Keratinocyte (primary cell): ENCODE data around the gene RTP2. TPM values are rescaled to one million over a fixed set of nuclear protein-coding genes. Genes with fewer than 3 reads are reported as not detected.

Source experiments
- DNase-seq: peaks from one replicate; pipeline ENCODE4 v3.0.0-alpha.2; 2011; ENCODE audit warnings: low read depth, missing footprints, low spot score
- FAIRE-seq: peaks from 2 replicates; lab custom pipeline; 2011; peaks lifted over from hg19 to GRCh38; lab: Jason Lieb, UNC
- H2AFZ ChIP-seq: 2 replicates; pipeline ENCODE4 v1.6.0; 2012; ENCODE audit warnings: low read length, control low read depth, inconsistent platforms; ENCODE audit not compliant: control insufficient read depth
- H3K27ac ChIP-seq: 2 replicates; pipeline ENCODE4 v1.5.1; 2011; ENCODE audit warnings: low read length; ENCODE audit not compliant: control insufficient read depth, insufficient read depth
- H3K27me3 ChIP-seq: 3 replicates; pipeline ENCODE4 v1.6.0; 2011; ENCODE audit warnings: low read length; ENCODE audit not compliant: control insufficient read depth, insufficient read depth; ENCODE audit errors: extremely low read depth
- H3K36me3 ChIP-seq, 2 experiments: 2 replicates in 1 of 2; 3 replicates in 1 of 2; pipeline ENCODE4 v1.5.1; 2011; ENCODE audit warnings: low read length in 2 of 2, mild to moderate bottlenecking in 1 of 2; ENCODE audit not compliant: control insufficient read depth in 2 of 2, insufficient read depth in 2 of 2; ENCODE audit errors: extremely low read depth in 1 of 2
- H3K4me1 ChIP-seq: 3 replicates; pipeline ENCODE4 v1.5.1; 2011; ENCODE audit warnings: low read length; ENCODE audit not compliant: control insufficient read depth, insufficient read depth; ENCODE audit errors: extremely low read depth
- H3K4me2 ChIP-seq: 3 replicates; pipeline ENCODE4 v1.6.0; 2011; ENCODE audit warnings: low read depth, low read length; ENCODE audit not compliant: control insufficient read depth, insufficient read depth; ENCODE audit errors: extremely low read depth
- H3K4me3 ChIP-seq, 3 experiments: fragments of 200-600 bp in 1 of 3; sonication (generic) in 1 of 3; 2 replicates in 2 of 3; 3 replicates in 1 of 3; pipeline ENCODE4 v1.5.1; 2011 to 2016; ENCODE audit warnings: low read length in 3 of 3, mild to moderate bottlenecking in 3 of 3, control low read depth in 2 of 3, inconsistent platforms in 1 of 3, low read depth in 1 of 3, mixed read lengths in 1 of 3, mixed run types in 1 of 3, moderate library complexity in 1 of 3; ENCODE audit not compliant: control insufficient read depth in 2 of 3, insufficient read depth in 2 of 3; ENCODE audit errors: extremely low read depth in 1 of 3
- H3K79me2 ChIP-seq: 2 replicates; pipeline ENCODE4 v1.6.0; 2012; ENCODE audit warnings: low read length; ENCODE audit not compliant: control insufficient read depth, insufficient read depth
- H3K9ac ChIP-seq: 3 replicates; pipeline ENCODE4 v1.6.0; 2011; ENCODE audit warnings: low read length; ENCODE audit not compliant: control insufficient read depth, insufficient read depth; ENCODE audit errors: extremely low read depth
- H3K9me1 ChIP-seq: 3 replicates; pipeline ENCODE4 v1.6.0; 2011; ENCODE audit warnings: low read length; ENCODE audit not compliant: control insufficient read depth, insufficient read depth; ENCODE audit errors: extremely low read depth
- H3K9me3 ChIP-seq: 2 replicates; pipeline ENCODE4 v1.5.1; 2012; ENCODE audit warnings: low read depth, low read length; ENCODE audit not compliant: control insufficient read depth
- H4K20me1 ChIP-seq: 3 replicates; pipeline ENCODE4 v1.6.0; 2011; ENCODE audit warnings: low read length; ENCODE audit not compliant: control insufficient read depth, insufficient read depth; ENCODE audit errors: extremely low read depth
- EZH2 ChIP-seq: IDR thresholded peaks from one replicate; pipeline ENCODE4 v1.6.1; 2012; ENCODE audit warnings: inconsistent platforms, mild to moderate bottlenecking, low read length, moderate library complexity
- dilution Hi-C: fragments of 300-500 bp; cut with MboI; formaldehyde crosslinking; loops from one replicate; pipeline ENCODE4 v1.7.0; 2020; ENCODE audit warnings: low sequenced_read_pairs; ENCODE audit not compliant: extremely low pct_ligation_motif_present
- polyA plus RNA-seq, 5 experiments: library from polyadenylated mRNA; depleted of rRNA in 3 of 5; stranded (reverse) in 3 of 5; stranded (forward) in 1 of 5; unstranded in 1 of 5; fragments of >200 nt; gene quantifications; 1 replicate in 1 of 5; 2 replicates in 3 of 5; 3 replicates in 1 of 5; pipeline versions ENCODE4 v1.2.1 to v1.2.3, GENCODE V29; 2011 to 2012; ENCODE audit warnings: missing spikeins in 2 of 5, low read depth in 1 of 5, low replicate concordance in 1 of 5
- TF ChIP-seq, protein P1 (sequence below), 3 experiments: IDR thresholded peaks in 1 of 3; conservative IDR thresholded peaks in 1 of 3; optimal IDR thresholded peaks in 1 of 3; 2 replicates in 2 of 3; 3 replicates in 1 of 3; pipeline versions ENCODE3 to v1.5.1; 2011; ENCODE audit warnings: low read length in 3 of 3, mild to moderate bottlenecking in 3 of 3, moderate library complexity in 2 of 3, control low read depth in 1 of 3, inconsistent platforms in 1 of 3; ENCODE audit not compliant: insufficient read depth in 2 of 3; ENCODE audit errors: extremely low read depth in 1 of 3

RTP2 gene
- polyA plus RNA-seq, 1 donor (not counting 4 experiments of a cell fraction or from before 2014, with no cell fraction given), result not detected

GRCh38 chr3:187700249-187700648, 2.1 kb downstream of the RTP2 start:
- no peak overlapping the region for H3K9ac ChIP-seq
- no peak overlapping the region for H3K4me2 ChIP-seq
- TF ChIP-seq, protein P1, sequence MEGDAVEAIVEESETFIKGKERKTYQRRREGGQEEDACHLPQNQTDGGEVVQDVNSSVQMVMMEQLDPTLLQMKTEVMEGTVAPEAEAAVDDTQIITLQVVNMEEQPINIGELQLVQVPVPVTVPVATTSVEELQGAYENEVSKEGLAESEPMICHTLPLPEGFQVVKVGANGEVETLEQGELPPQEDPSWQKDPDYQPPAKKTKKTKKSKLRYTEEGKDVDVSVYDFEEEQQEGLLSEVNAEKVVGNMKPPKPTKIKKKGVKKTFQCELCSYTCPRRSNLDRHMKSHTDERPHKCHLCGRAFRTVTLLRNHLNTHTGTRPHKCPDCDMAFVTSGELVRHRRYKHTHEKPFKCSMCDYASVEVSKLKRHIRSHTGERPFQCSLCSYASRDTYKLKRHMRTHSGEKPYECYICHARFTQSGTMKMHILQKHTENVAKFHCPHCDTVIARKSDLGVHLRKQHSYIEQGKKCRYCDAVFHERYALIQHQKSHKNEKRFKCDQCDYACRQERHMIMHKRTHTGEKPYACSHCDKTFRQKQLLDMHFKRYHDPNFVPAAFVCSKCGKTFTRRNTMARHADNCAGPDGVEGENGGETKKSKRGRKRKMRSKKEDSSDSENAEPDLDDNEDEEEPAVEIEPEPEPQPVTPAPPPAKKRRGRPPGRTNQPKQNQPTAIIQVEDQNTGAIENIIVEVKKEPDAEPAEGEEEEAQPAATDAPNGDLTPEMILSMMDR (optimal IDR thresholded peaks at IDR 0.05 in 1 of 3, IDR thresholded peaks at IDR 0.05 in 1 of 3, conservative IDR thresholded peaks at IDR 0.05 in 1 of 3; ENCODE audit: extremely low read depth in 1 of 3, insufficient read depth in 2 of 3, low read length in 3 of 3), result no peak
- TF ChIP-seq EZH2, result no peak
- dilution Hi-C loops, result no loop called here
- FAIRE-seq, result no peak
- no peak overlapping the region for H2AFZ ChIP-seq
- H4K20me1 ChIP-seq, result no peaks in the 10 kb centered on the region
- no peak for DNase-seq
- no peaks in the 10 kb centered on the region for H3K79me2 ChIP-seq
- no peaks in the 10 kb centered on the region for H3K4me1 ChIP-seq
- H3K9me1 ChIP-seq, result no peaks in the 10 kb centered on the region
- no peak overlapping the region for H3K4me3 ChIP-seq
- H3K27ac ChIP-seq, result no peak overlapping the region
- no peaks in the 10 kb centered on the region for H3K9me3 ChIP-seq
- H3K36me3 ChIP-seq, result no peaks in the 10 kb centered on the region
- H3K27me3 ChIP-seq, result peaks cover 3% of the 10 kb centered on the region

GRCh38 chr3:187698499-187699399, 3.6 kb downstream of the RTP2 start:
- no peak overlapping the region for H3K27ac ChIP-seq
- peaks cover 3% of the 10 kb centered on the region for H3K27me3 ChIP-seq
- H3K4me3 ChIP-seq, result no peak overlapping the region
- no peaks in the 10 kb centered on the region for H3K79me2 ChIP-seq
- no peaks in the 10 kb centered on the region for H3K9me1 ChIP-seq
- TF ChIP-seq EZH2, result no peak
- TF ChIP-seq, protein P1 (optimal IDR thresholded peaks at IDR 0.05 in 1 of 3, IDR thresholded peaks at IDR 0.05 in 1 of 3, conservative IDR thresholded peaks at IDR 0.05 in 1 of 3; ENCODE audit: extremely low read depth in 1 of 3, insufficient read depth in 2 of 3, low read length in 3 of 3), result no peak
- no peaks in the 10 kb centered on the region for H3K36me3 ChIP-seq
- H3K4me1 ChIP-seq, result no peaks in the 10 kb centered on the region
- H3K9me3 ChIP-seq, result no peaks in the 10 kb centered on the region
- dilution Hi-C loops, result loop anchor here (25.0 kb wide), 1 partner anchor 386 kb away; no protein-coding TSS in a partner anchor
- no peak overlapping the region for H3K4me2 ChIP-seq
- H4K20me1 ChIP-seq, result no peaks in the 10 kb centered on the region
- no peak for FAIRE-seq
- DNase-seq, result no peak
- H3K9ac ChIP-seq, result no peak overlapping the region
- no peak overlapping the region for H2AFZ ChIP-seq
